GM12878 (cell line): ENCODE results near the gene NTM. TPM values are rescaled to one million over a fixed set of nuclear protein-coding genes. Genes with fewer than 3 reads are reported as not detected.

Source experiments
- ATF7 ChIP-seq: fragments of 450-650 bp; IDR thresholded peaks from 2 replicates; pipeline ENCODE4 v1.6.1; 2016; ENCODE audit warnings: low read depth, mild to moderate bottlenecking
- BHLHE40 ChIP-seq, 2 experiments: fragments of 450-650 bp in 1 of 2; IDR thresholded peaks; 2 replicates each; pipeline ENCODE4 v1.6.1; 2011 to 2017; ENCODE audit warnings: low read depth in 2 of 2, borderline replicate concordance in 1 of 2, improper control_type of control experiment in 1 of 2, low read length in 1 of 2, mild to moderate bottlenecking in 1 of 2
- DPF2 ChIP-seq: fragments of 450-650 bp; IDR thresholded peaks from 2 replicates; pipeline ENCODE4 v1.6.1; 2017; ENCODE audit warnings: mild to moderate bottlenecking
- FOXK2 ChIP-seq: fragments of 450-650 bp; IDR thresholded peaks from 2 replicates; pipeline ENCODE4 v1.6.1; 2017; ENCODE audit warnings: mild to moderate bottlenecking, moderate library complexity
- GABPA ChIP-seq: IDR thresholded peaks from 2 replicates; pipeline ENCODE4 v1.6.1; 2014; ENCODE audit warnings: antibody characterized with exemption, low read depth, mild to moderate bottlenecking, inconsistent platforms
- KAT2A ChIP-seq: conservative IDR thresholded peaks from 2 replicates; pipeline ENCODE4 v1.6.1; 2011; ENCODE audit warnings: low read depth, low read length; ENCODE audit not compliant: control insufficient read depth
- LARP7 ChIP-seq: fragments of 450-650 bp; IDR thresholded peaks from 2 replicates; pipeline ENCODE4 v1.6.1; 2017; ENCODE audit warnings: mild to moderate bottlenecking
- MEF2A ChIP-seq: IDR thresholded peaks from 2 replicates; pipeline ENCODE4 v1.6.1; 2011; ENCODE audit warnings: low read depth, mild to moderate bottlenecking, low read length, moderate library complexity; ENCODE audit not compliant: insufficient read depth
- MYC ChIP-seq: IDR thresholded peaks from 2 replicates; pipeline ENCODE4 v1.6.1; 2011; ENCODE audit warnings: mild to moderate bottlenecking, low read length, moderate library complexity, inconsistent platforms; ENCODE audit not compliant: insufficient read depth, insufficient replicate concordance, insufficient read length, severe bottlenecking
- NBN ChIP-seq: fragments of 450-650 bp; IDR thresholded peaks from 2 replicates; pipeline ENCODE4 v1.6.1; 2016
- NFIC ChIP-seq: IDR thresholded peaks from 2 replicates; pipeline ENCODE4 v1.6.1; 2012; ENCODE audit warnings: low read depth, mild to moderate bottlenecking, inconsistent platforms, low read length, moderate library complexity
- POLR2AphosphoS2 ChIP-seq: IDR thresholded peaks from 2 replicates; pipeline ENCODE4 v1.6.1; 2011; ENCODE audit warnings: low read depth, mild to moderate bottlenecking, low read length, improper control_type of control experiment, moderate library complexity
- TARDBP ChIP-seq: IDR thresholded peaks from 2 replicates; pipeline ENCODE4 v1.6.1; 2016; ENCODE audit warnings: borderline replicate concordance
- TCF7 ChIP-seq: IDR thresholded peaks from 2 replicates; pipeline ENCODE4 v1.6.1; 2014; ENCODE audit warnings: antibody characterized with exemption, borderline replicate concordance
- polyA plus RNA-seq, 11 experiments: library from polyadenylated mRNA; depleted of rRNA in 4 of 11; unstranded in 6 of 11; stranded (reverse) in 5 of 11; fragments of >200 nt; fragmentation: Nextera tagmentation in 4 of 11; fragmentation: Illumina TruSeq in 1 of 11; extraction: Ambion mirVana in 4 of 11; extraction: Trizol in 1 of 11; gene quantifications; 1 replicate in 1 of 11; 2 replicates in 10 of 11; pipeline versions ENCODE4 v1.2.1 to v1.2.3, GENCODE V29; 2011 to 2016; ENCODE audit warnings: inconsistent platforms in 2 of 11, missing spikeins in 2 of 11, low read depth in 1 of 11
- total RNA-seq, 4 experiments: library from RNA; depleted of rRNA in 3 of 4; stranded (reverse); fragments of >200 nt in 3 of 4; fragmentation: Illumina TruSeq in 1 of 4; extraction: Trizol in 1 of 4; gene quantifications; 2 replicates each; pipeline versions ENCODE4 v1.2.1 to v1.2.3, GENCODE V29; 2013 to 2021
- TF ChIP-seq, protein P1 (sequence below): fragments of 450-650 bp; IDR thresholded peaks from 2 replicates; pipeline ENCODE4 v1.6.1; 2016; ENCODE audit warnings: mild to moderate bottlenecking, moderate library complexity, borderline replicate concordance
- TF ChIP-seq, protein P2 (sequence below): IDR thresholded peaks from 2 replicates; pipeline ENCODE4 v1.6.1; 2012; ENCODE audit warnings: low read depth, low read length, improper control_type of control experiment
- TF ChIP-seq, protein P3 (sequence below): fragments of 450-650 bp; IDR thresholded peaks from 2 replicates; pipeline ENCODE4 v1.6.1; 2016; ENCODE audit warnings: mild to moderate bottlenecking
- TF ChIP-seq, protein P4 (sequence below), 3 experiments: IDR thresholded peaks in 2 of 3; conservative IDR thresholded peaks in 1 of 3; 2 replicates each; pipeline ENCODE4 v1.5.1; 2011; ENCODE audit warnings: low read depth in 3 of 3, low read length in 3 of 3, mild to moderate bottlenecking in 3 of 3, control low read depth in 2 of 3, moderate library complexity in 2 of 3, inconsistent platforms in 1 of 3, mixed read lengths in 1 of 3; ENCODE audit not compliant: control insufficient read depth in 2 of 3, insufficient read depth in 1 of 3; ENCODE audit errors: extremely low read depth in 1 of 3

The NTM gene
- total and polyA plus RNA-seq, 10 of the 15 experiments (the other 5 are each of a cell fraction or from before 2014, with no cell fraction given), result not detected

DNA sequence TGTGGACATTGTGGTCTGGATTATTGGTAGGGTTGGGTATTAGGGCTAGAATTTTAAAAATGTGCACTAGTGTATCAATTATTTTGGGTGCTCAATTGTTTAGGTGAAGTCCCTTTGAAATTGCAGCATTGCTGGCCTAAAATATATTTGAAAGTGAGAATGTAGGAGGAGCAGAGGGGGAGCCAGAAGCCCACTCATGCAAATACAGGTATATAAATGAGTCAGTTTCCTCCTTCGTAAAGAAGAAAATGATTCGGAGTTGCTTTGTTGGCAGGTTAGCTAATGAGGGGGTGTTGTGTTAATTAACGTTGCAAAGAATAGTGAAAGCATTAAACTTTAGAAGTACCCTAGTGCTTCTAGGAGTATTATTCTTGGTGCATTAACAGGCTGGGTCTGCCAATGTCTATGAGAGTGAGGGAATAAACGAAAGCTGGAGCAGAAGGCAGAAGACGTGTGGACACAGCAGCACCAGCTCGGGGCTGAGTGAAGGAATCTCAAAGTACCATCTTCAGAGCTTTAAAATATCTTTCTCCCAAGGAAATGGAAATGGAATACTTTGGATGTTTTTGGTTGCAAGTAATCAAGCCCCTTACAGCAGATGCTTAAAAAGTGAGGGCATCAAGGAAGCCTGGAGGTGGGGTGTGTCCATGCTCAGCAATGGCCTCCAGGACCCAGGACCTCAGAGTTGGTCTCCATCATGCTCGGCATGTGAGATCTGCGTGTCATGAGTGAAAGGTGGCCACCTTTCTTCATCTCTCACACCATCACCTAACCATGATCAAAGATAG lies 522.9 kb downstream of the NTM start (continued):
- TF ChIP-seq, protein P1, sequence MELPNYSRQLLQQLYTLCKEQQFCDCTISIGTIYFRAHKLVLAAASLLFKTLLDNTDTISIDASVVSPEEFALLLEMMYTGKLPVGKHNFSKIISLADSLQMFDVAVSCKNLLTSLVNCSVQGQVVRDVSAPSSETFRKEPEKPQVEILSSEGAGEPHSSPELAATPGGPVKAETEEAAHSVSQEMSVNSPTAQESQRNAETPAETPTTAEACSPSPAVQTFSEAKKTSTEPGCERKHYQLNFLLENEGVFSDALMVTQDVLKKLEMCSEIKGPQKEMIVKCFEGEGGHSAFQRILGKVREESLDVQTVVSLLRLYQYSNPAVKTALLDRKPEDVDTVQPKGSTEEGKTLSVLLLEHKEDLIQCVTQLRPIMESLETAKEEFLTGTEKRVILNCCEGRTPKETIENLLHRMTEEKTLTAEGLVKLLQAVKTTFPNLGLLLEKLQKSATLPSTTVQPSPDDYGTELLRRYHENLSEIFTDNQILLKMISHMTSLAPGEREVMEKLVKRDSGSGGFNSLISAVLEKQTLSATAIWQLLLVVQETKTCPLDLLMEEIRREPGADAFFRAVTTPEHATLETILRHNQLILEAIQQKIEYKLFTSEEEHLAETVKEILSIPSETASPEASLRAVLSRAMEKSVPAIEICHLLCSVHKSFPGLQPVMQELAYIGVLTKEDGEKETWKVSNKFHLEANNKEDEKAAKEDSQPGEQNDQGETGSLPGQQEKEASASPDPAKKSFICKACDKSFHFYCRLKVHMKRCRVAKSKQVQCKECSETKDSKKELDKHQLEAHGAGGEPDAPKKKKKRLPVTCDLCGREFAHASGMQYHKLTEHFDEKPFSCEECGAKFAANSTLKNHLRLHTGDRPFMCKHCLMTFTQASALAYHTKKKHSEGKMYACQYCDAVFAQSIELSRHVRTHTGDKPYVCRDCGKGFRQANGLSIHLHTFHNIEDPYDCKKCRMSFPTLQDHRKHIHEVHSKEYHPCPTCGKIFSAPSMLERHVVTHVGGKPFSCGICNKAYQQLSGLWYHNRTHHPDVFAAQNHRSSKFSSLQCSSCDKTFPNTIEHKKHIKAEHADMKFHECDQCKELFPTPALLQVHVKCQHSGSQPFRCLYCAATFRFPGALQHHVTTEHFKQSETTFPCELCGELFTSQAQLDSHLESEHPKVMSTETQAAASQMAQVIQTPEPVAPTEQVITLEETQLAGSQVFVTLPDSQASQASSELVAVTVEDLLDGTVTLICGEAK, result no peak; the same call in 1 of the 2 replicates
- TF ChIP-seq POLR2AphosphoS2, result no peak
- TF ChIP-seq, protein P2, sequence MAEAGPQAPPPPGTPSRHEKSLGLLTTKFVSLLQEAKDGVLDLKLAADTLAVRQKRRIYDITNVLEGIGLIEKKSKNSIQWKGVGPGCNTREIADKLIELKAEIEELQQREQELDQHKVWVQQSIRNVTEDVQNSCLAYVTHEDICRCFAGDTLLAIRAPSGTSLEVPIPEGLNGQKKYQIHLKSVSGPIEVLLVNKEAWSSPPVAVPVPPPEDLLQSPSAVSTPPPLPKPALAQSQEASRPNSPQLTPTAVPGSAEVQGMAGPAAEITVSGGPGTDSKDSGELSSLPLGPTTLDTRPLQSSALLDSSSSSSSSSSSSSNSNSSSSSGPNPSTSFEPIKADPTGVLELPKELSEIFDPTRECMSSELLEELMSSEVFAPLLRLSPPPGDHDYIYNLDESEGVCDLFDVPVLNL, result no peak
- TF ChIP-seq NBN, result peak; percentile 82
- peak; percentile 93; the same call in 1 of the 2 replicates for TF ChIP-seq DPF2
- peak; percentile 84 for TF ChIP-seq NFIC
- TF ChIP-seq KAT2A, result no peak
- TF ChIP-seq, protein P3, sequence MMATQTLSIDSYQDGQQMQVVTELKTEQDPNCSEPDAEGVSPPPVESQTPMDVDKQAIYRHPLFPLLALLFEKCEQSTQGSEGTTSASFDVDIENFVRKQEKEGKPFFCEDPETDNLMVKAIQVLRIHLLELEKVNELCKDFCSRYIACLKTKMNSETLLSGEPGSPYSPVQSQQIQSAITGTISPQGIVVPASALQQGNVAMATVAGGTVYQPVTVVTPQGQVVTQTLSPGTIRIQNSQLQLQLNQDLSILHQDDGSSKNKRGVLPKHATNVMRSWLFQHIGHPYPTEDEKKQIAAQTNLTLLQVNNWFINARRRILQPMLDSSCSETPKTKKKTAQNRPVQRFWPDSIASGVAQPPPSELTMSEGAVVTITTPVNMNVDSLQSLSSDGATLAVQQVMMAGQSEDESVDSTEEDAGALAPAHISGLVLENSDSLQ, result no peak
- TF ChIP-seq, protein P4, sequence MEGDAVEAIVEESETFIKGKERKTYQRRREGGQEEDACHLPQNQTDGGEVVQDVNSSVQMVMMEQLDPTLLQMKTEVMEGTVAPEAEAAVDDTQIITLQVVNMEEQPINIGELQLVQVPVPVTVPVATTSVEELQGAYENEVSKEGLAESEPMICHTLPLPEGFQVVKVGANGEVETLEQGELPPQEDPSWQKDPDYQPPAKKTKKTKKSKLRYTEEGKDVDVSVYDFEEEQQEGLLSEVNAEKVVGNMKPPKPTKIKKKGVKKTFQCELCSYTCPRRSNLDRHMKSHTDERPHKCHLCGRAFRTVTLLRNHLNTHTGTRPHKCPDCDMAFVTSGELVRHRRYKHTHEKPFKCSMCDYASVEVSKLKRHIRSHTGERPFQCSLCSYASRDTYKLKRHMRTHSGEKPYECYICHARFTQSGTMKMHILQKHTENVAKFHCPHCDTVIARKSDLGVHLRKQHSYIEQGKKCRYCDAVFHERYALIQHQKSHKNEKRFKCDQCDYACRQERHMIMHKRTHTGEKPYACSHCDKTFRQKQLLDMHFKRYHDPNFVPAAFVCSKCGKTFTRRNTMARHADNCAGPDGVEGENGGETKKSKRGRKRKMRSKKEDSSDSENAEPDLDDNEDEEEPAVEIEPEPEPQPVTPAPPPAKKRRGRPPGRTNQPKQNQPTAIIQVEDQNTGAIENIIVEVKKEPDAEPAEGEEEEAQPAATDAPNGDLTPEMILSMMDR (IDR thresholded peaks at IDR 0.05 in 2 of 3, conservative IDR thresholded peaks at IDR 0.05 in 1 of 3; ENCODE audit: control insufficient read depth in 2 of 3, extremely low read depth in 1 of 3, insufficient read depth in 1 of 3, low read depth in 3 of 3, low read length in 3 of 3), result no peak
- TF ChIP-seq TARDBP, result no peak
- peak; percentile 78 to 87; a peak in 3 of 4 replicates for TF ChIP-seq BHLHE40 (IDR thresholded peaks at IDR 0.05; ENCODE audit: borderline replicate concordance in 1 of 2, low read depth in 2 of 2, low read length in 1 of 2)
- no peak for TF ChIP-seq MYC
- TF ChIP-seq FOXK2, result no peak
- peak; percentile 84 for TF ChIP-seq TCF7
- TF ChIP-seq ATF7, result peak; percentile 90
- no peak for TF ChIP-seq LARP7
- TF ChIP-seq MEF2A, result peak; percentile 90
- TF ChIP-seq GABPA, result 0 out of 2 replicates have a peak, but pooled peaks have one; percentile 56
